ENCODE results near the gene ATXN2. TPM values are rescaled to one million over a fixed set of nuclear protein-coding genes. Genes with fewer than 3 reads are reported as not detected.

ATXN2 gene
- total RNA-seq, 1 donor from 2014 or later, result 34.2 TPM

GRCh38 chr12:111482462-111482861 lies 116.7 kb downstream of the ATXN2 start:
- no peak overlapping the region for H3K4me2 ChIP-seq
- TF ChIP-seq CTCF (IDR thresholded peaks at IDR 0.05) (no peak), EZH2 (IDR thresholded peaks at IDR 0.05) (no peak), EZH2phosphoT487 (IDR thresholded peaks at IDR 0.05) (no peak)
- no peaks in the 10 kb centered on the region for H3K9me3 Mint-ChIP-seq
- no peaks in the 10 kb centered on the region for H3K79me2 ChIP-seq (ENCODE audit: low read depth)
- no peak overlapping the region for H3K27ac ChIP-seq
- no peak overlapping the region for H3K4me3 Mint-ChIP-seq
- H4K20me1 ChIP-seq (ENCODE audit: low read depth), result no peaks in the 10 kb centered on the region
- H3K36me3 ChIP-seq, result peaks cover 24% of the 10 kb centered on the region
- H3F3A ChIP-seq (ENCODE audit: low read depth), result no peaks in the 10 kb centered on the region
- peaks cover 2% of the 10 kb centered on the region for H3K27me3 Mint-ChIP-seq (ENCODE audit: insufficient read depth, low read depth)
- H3K36me3 Mint-ChIP-seq, result peaks cover 27% of the 10 kb centered on the region
- H2AFZ ChIP-seq (replicated peaks), result no peak overlapping the region
- no peak for DNase-seq (ENCODE audit: low spot score)
- H3K4me1 Mint-ChIP-seq, result no peaks in the 10 kb centered on the region
- no peaks in the 10 kb centered on the region for H3K27me3 ChIP-seq
- H3K4me1 ChIP-seq, result no peaks in the 10 kb centered on the region
- no peak overlapping the region for H3K4me3 ChIP-seq
- H3K27ac Mint-ChIP-seq, result no peak overlapping the region
- no peak overlapping the region for H3K9ac ChIP-seq
- H3K9me3 ChIP-seq (ENCODE audit: low read depth), result no peaks in the 10 kb centered on the region

- no peaks in the 10 kb centered on the region for H3K79me2 ChIP-seq (ENCODE audit: low read depth)
- H2AFZ ChIP-seq (replicated peaks), result no peak overlapping the region
- no peak overlapping the region for H3K4me3 ChIP-seq
- Mint-ChIP-seq H3K9me3 (no peaks in the 10 kb centered on the region), H3K27me3 (ENCODE audit: insufficient read depth, low read depth) (peaks cover 2% of the 10 kb centered on the region), H3K27ac (no peak overlapping the region), H3K4me1 (no peaks in the 10 kb centered on the region), H3K36me3 (peaks cover 25% of the 10 kb centered on the region), H3K4me3 (no peak overlapping the region)
- no peaks in the 10 kb centered on the region for H3K4me1 ChIP-seq
- no peaks in the 10 kb centered on the region for H3F3A ChIP-seq (ENCODE audit: low read depth)
- H3K27me3 ChIP-seq, result no peaks in the 10 kb centered on the region
- TF ChIP-seq CTCF (IDR thresholded peaks at IDR 0.05) (no peak), EZH2 (IDR thresholded peaks at IDR 0.05) (no peak), EZH2phosphoT487 (IDR thresholded peaks at IDR 0.05) (no peak)
- no peak overlapping the region for H3K27ac ChIP-seq
- H3K9ac ChIP-seq, result no peak overlapping the region
- DNase-seq (ENCODE audit: low spot score), result no peak
- no peak overlapping the region for H3K4me2 ChIP-seq
- H3K9me3 ChIP-seq (ENCODE audit: low read depth), result no peaks in the 10 kb centered on the region
- peaks cover 8% of the 10 kb centered on the region for H3K36me3 ChIP-seq
- H4K20me1 ChIP-seq (ENCODE audit: low read depth), result peaks cover 7% of the 10 kb centered on the region
These were observed 127.9 kb downstream of the ATXN2 start for GRCh38 chr12:111471236-111471635.

GRCh38 chr12:111469401-111469800 lies 129.7 kb downstream of the ATXN2 start:
- Histone ChIP-seq H3K9ac (no peak overlapping the region), H3K4me1 (no peaks in the 10 kb centered on the region), H3K27me3 (no peaks in the 10 kb centered on the region), H3K4me3 (no peak overlapping the region), H2AFZ (replicated peaks) (no peak overlapping the region), H4K20me1 (ENCODE audit: low read depth) (peaks cover 7% of the 10 kb centered on the region), H3K36me3 (peaks cover 14% of the 10 kb centered on the region), H3K27ac (no peak overlapping the region), H3F3A (ENCODE audit: low read depth) (no peaks in the 10 kb centered on the region), H3K9me3 (ENCODE audit: low read depth) (no peaks in the 10 kb centered on the region), H3K79me2 (ENCODE audit: low read depth) (no peaks in the 10 kb centered on the region), H3K4me2 (no peak overlapping the region)
- TF ChIP-seq CTCF (IDR thresholded peaks at IDR 0.05) (no peak), EZH2 (IDR thresholded peaks at IDR 0.05) (no peak), EZH2phosphoT487 (IDR thresholded peaks at IDR 0.05) (no peak)
- no peak overlapping the region for H3K27ac Mint-ChIP-seq
- peaks cover 19% of the 10 kb centered on the region for H3K36me3 Mint-ChIP-seq
- H3K4me3 Mint-ChIP-seq, result no peak overlapping the region
- DNase-seq (ENCODE audit: low spot score), result no peak
- H3K27me3 Mint-ChIP-seq (ENCODE audit: insufficient read depth, low read depth), result peaks cover 2% of the 10 kb centered on the region
- no peaks in the 10 kb centered on the region for H3K9me3 Mint-ChIP-seq
- H3K4me1 Mint-ChIP-seq, result no peaks in the 10 kb centered on the region

Data from neural progenitor cell (in vitro differentiated cells).